ENCODE results near the gene SNX5.

- TF ChIP-seq CTCF (IDR thresholded peaks at IDR 0.05) (no peak), POLR2A (IDR thresholded peaks at IDR 0.05) (no peak)
Measured at GRCh38 chr20:17967521-17968365, 851 bp downstream of the SNX5 start.
